SK-N-SH (cell line): Measurements from ENCODE around the gene MAU2. TPM values are rescaled to one million over a fixed set of nuclear protein-coding genes. Genes with fewer than 3 reads are reported as not detected.

Experiments used
- CTCF ChIA-PET: fragments of 300-600, 350-600 bp; formaldehyde crosslinking; extraction: SDS; loops from one replicate; lab custom pipeline; 2021; lab: Yijun Ruan, JAX
- POLR2A ChIA-PET: fragments of 350-600 bp; sonication (Branson Sonifier 250); formaldehyde crosslinking; extraction: SDS; loops from one replicate; lab custom pipeline; 2020; ENCODE audit warnings: antibody characterized with exemption, inconsistent platforms; lab: Yijun Ruan, JAX
- DNase-seq: peaks from one replicate; pipeline ENCODE4 v3.0.0; 2012
- H2AFZ ChIP-seq: fragments of 200-600 bp; sonication (generic); 2 replicates; pipeline ENCODE4 v1.8.1; 2016; ENCODE audit warnings: antibody characterized with exemption, mild to moderate bottlenecking, low read depth
- H3F3A ChIP-seq: fragments of 200-600 bp; sonication (generic); replicated peaks from 2 replicates; pipeline ENCODE3; 2016; ENCODE audit warnings: antibody characterized with exemption, mild to moderate bottlenecking; ENCODE audit not compliant: insufficient read depth
- H3K27ac ChIP-seq, 2 experiments: fragments of 200-500 bp in 1 of 2; fragments of 200-600 bp in 1 of 2; sonication (Bioruptor generic) in 1 of 2; sonication (generic), shearing (Covaris generic) in 1 of 2; 2 replicates each; pipeline versions ENCODE4 v1.5.1 to v1.6.1; 2014 to 2016; ENCODE audit warnings: low read depth in 2 of 2, inconsistent platforms in 1 of 2, low read length in 1 of 2, mild to moderate bottlenecking in 1 of 2, mixed read lengths in 1 of 2
- H3K27me3 ChIP-seq: fragments of 200-600 bp; sonication (generic), shearing (Covaris generic); 2 replicates; pipeline ENCODE4 v1.6.1; 2016; ENCODE audit warnings: mixed run types; ENCODE audit not compliant: insufficient read depth
- H3K36me3 ChIP-seq, 2 experiments: fragments of 200-500 bp in 1 of 2; fragments of 200-600 bp in 1 of 2; sonication (Bioruptor generic) in 1 of 2; sonication (generic) in 1 of 2; replicated peaks in 1 of 2; 2 replicates each; pipeline versions ENCODE3 to v1.5.1; 2014 to 2016; ENCODE audit warnings: low read length in 1 of 2, mild to moderate bottlenecking in 1 of 2; ENCODE audit not compliant: insufficient read depth in 2 of 2, control insufficient read depth in 1 of 2
- H3K4me1 ChIP-seq, 2 experiments: fragments of 200-500 bp in 1 of 2; fragments of 200-600 bp in 1 of 2; sonication (Bioruptor generic) in 1 of 2; sonication (generic), shearing (Covaris generic) in 1 of 2; 2 replicates each; pipeline versions ENCODE4 v1.5.1 to v1.6.1; 2014 to 2016; ENCODE audit warnings: low read depth in 1 of 2, low read length in 1 of 2, mixed run types in 1 of 2; ENCODE audit not compliant: insufficient read depth in 2 of 2, control insufficient read depth in 1 of 2
- H3K4me2 ChIP-seq: fragments of 200-600 bp; sonication (generic), shearing (Covaris generic); 2 replicates; pipeline ENCODE4 v1.6.1; 2017; ENCODE audit warnings: mixed run types
- H3K4me3 ChIP-seq, 2 experiments: fragments of 200-500 bp in 1 of 2; fragments of 200-600 bp in 1 of 2; sonication (Bioruptor generic) in 1 of 2; sonication (generic), shearing (Covaris generic) in 1 of 2; 2 replicates each; pipeline versions ENCODE4 v1.5.1 to v1.8.1; 2014 to 2016; ENCODE audit warnings: low read depth in 2 of 2, inconsistent platforms in 1 of 2, low read length in 1 of 2, mild to moderate bottlenecking in 1 of 2, mixed read lengths in 1 of 2, moderate library complexity in 1 of 2
- H3K79me2 ChIP-seq: fragments of 200-600 bp; sonication (generic); 2 replicates; pipeline ENCODE4 v1.8.1; 2017; ENCODE audit warnings: mild to moderate bottlenecking; ENCODE audit not compliant: insufficient read depth
- H3K9ac ChIP-seq: fragments of 200-600 bp; sonication (generic); 2 replicates; pipeline ENCODE4 v1.6.1; 2017; ENCODE audit warnings: mixed run types
- H3K9me2 ChIP-seq: fragments of 200-600 bp; sonication (generic); 2 replicates; pipeline ENCODE4 v1.6.1; 2017; ENCODE audit warnings: mixed run types
- H3K9me3 ChIP-seq: fragments of 200-600 bp; sonication (generic); 2 replicates; pipeline ENCODE4 v1.6.1; 2017; ENCODE audit warnings: mixed run types, mild to moderate bottlenecking, moderate library complexity
- H4K20me1 ChIP-seq: fragments of 200-600 bp; sonication (generic); 2 replicates; pipeline ENCODE4 v1.6.1; 2017; ENCODE audit warnings: mild to moderate bottlenecking, mixed run types; ENCODE audit not compliant: insufficient read depth
- ELF1 ChIP-seq: IDR thresholded peaks from 2 replicates; pipeline ENCODE4 v1.4.0; 2012
- EP300 ChIP-seq, 2 experiments: IDR thresholded peaks; 2 replicates each; pipeline versions ENCODE4 v1.4.0 to v1.6.1; 2012; ENCODE audit warnings: borderline replicate concordance in 1 of 2, low read depth in 1 of 2, low read length in 1 of 2
- EZH2phosphoT487 ChIP-seq: fragments of 200-600 bp; sonication (generic); IDR thresholded peaks from 2 replicates; pipeline ENCODE4 v1.6.1; 2017; ENCODE audit warnings: low read depth, mixed run types, mild to moderate bottlenecking, antibody characterized with exemption, moderate library complexity, borderline replicate concordance
- FOSL2 ChIP-seq: IDR thresholded peaks from 2 replicates; pipeline ENCODE4 v1.4.0; 2012; ENCODE audit warnings: low read depth, mild to moderate bottlenecking, moderate library complexity, borderline replicate concordance
- MAX ChIP-seq: IDR thresholded peaks from 2 replicates; pipeline ENCODE4 v1.4.0; 2012; ENCODE audit warnings: low read depth
- NFIC ChIP-seq: IDR thresholded peaks from 2 replicates; pipeline ENCODE4 v1.4.0; 2012; ENCODE audit warnings: borderline replicate concordance
- POLR2AphosphoS5 ChIP-seq: IDR thresholded peaks from 2 replicates; pipeline ENCODE4 v1.6.1; 2012; ENCODE audit warnings: low read depth, low read length
- RXRA ChIP-seq: IDR thresholded peaks from 2 replicates; pipeline ENCODE4 v1.4.0; 2012; ENCODE audit warnings: low read depth, mild to moderate bottlenecking, borderline replicate concordance
- SIN3A ChIP-seq: IDR thresholded peaks from 2 replicates; pipeline ENCODE4 v1.6.1; 2012; ENCODE audit warnings: low read depth, mild to moderate bottlenecking, low read length, moderate library complexity, borderline replicate concordance
- SMC3 ChIP-seq: IDR thresholded peaks from 2 replicates; pipeline ENCODE4 v1.6.1; 2012; ENCODE audit warnings: low read depth, low read length, improper control_type of control experiment
- TCF12 ChIP-seq: IDR thresholded peaks from 2 replicates; pipeline ENCODE4 v1.4.0; 2012
- USF2 ChIP-seq: fragments of 150-350 bp; IDR thresholded peaks from 2 replicates; pipeline ENCODE4 v1.6.1; 2017; ENCODE audit warnings: antibody characterized with exemption, low read length, low read depth, borderline replicate concordance
- YY1 ChIP-seq: IDR thresholded peaks from 2 replicates; pipeline ENCODE4 v1.4.0; 2012; ENCODE audit warnings: low read depth, mild to moderate bottlenecking
- WGBS: methylation state at CpG from one replicate; pipeline ENCODE4 v1.1.6; 2017; ENCODE audit warnings: low lambda C conversion rate; 5-methylcytosine and 5-hydroxymethylcytosine counted together
- polyA plus RNA-seq, 3 experiments: library from polyadenylated mRNA; depleted of rRNA; stranded (reverse); fragments of >200 nt; gene quantifications; 2 replicates each; pipeline ENCODE4 v1.2.3, GENCODE V29; 2012
- TF ChIP-seq, protein P1 (sequence below): IDR thresholded peaks from 2 replicates; pipeline ENCODE4 v1.4.0; 2012; ENCODE audit warnings: low read depth, borderline replicate concordance
- TF ChIP-seq, protein P2 (sequence below): fragments of 200-600 bp; sonication (generic); IDR thresholded peaks from 2 replicates; pipeline ENCODE4 v1.6.1; 2017; ENCODE audit warnings: antibody characterized with exemption, mild to moderate bottlenecking, moderate library complexity
- TF ChIP-seq, protein P3 (sequence below): fragments of 150-350 bp; IDR thresholded peaks from 2 replicates; pipeline ENCODE4 v1.6.1; 2016; ENCODE audit warnings: mild to moderate bottlenecking, low read depth, low read length

The MAU2 gene
- polyA plus RNA-seq, 1 of the 3 experiments (the other 2 are of a cell fraction), result 17.6 TPM

- Histone ChIP-seq H3K9me3 (no peaks in the 10 kb centered on the region), H3K4me1 (peaks cover 5 to 8% of the 10 kb centered on the region in 2 experiments; a peak in 1 of 4 replicates), H3K9ac (no peak overlapping the region), H3K4me2 (no peak overlapping the region), H3K36me3 (peaks cover 4 to 14% of the 10 kb centered on the region in 2 experiments), H3F3A (no peaks in the 10 kb centered on the region), H3K27me3 (no peaks in the 10 kb centered on the region), H4K20me1 (no peaks in the 10 kb centered on the region), H3K79me2 (peaks cover 49% of the 10 kb centered on the region), H3K4me3 (no peak overlapping the region), H2AFZ (no peak overlapping the region), H3K9me2 (no peaks in the 10 kb centered on the region), H3K27ac (no peak overlapping the region)
- ChIA-PET CTCF (interaction anchor here (1.0 to 1.3 kb wide), 2 partner anchors 27 to 168 kb away, joined by 4 to 5 read pairs; no protein-coding TSS in a partner anchor), POLR2A (no interaction called here)
- DNase-seq, result no peak
- no peak for TF ChIP-seq YY1
- no peak for TF ChIP-seq MAX
- TF ChIP-seq SIN3A, result no peak
- TF ChIP-seq, protein P1, sequence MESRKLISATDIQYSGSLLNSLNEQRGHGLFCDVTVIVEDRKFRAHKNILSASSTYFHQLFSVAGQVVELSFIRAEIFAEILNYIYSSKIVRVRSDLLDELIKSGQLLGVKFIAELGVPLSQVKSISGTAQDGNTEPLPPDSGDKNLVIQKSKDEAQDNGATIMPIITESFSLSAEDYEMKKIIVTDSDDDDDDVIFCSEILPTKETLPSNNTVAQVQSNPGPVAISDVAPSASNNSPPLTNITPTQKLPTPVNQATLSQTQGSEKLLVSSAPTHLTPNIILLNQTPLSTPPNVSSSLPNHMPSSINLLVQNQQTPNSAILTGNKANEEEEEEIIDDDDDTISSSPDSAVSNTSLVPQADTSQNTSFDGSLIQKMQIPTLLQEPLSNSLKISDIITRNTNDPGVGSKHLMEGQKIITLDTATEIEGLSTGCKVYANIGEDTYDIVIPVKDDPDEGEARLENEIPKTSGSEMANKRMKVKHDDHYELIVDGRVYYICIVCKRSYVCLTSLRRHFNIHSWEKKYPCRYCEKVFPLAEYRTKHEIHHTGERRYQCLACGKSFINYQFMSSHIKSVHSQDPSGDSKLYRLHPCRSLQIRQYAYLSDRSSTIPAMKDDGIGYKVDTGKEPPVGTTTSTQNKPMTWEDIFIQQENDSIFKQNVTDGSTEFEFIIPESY, result no peak
- no peak for TF ChIP-seq ELF1
- TF ChIP-seq, protein P2, sequence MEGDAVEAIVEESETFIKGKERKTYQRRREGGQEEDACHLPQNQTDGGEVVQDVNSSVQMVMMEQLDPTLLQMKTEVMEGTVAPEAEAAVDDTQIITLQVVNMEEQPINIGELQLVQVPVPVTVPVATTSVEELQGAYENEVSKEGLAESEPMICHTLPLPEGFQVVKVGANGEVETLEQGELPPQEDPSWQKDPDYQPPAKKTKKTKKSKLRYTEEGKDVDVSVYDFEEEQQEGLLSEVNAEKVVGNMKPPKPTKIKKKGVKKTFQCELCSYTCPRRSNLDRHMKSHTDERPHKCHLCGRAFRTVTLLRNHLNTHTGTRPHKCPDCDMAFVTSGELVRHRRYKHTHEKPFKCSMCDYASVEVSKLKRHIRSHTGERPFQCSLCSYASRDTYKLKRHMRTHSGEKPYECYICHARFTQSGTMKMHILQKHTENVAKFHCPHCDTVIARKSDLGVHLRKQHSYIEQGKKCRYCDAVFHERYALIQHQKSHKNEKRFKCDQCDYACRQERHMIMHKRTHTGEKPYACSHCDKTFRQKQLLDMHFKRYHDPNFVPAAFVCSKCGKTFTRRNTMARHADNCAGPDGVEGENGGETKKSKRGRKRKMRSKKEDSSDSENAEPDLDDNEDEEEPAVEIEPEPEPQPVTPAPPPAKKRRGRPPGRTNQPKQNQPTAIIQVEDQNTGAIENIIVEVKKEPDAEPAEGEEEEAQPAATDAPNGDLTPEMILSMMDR, result no peak
- TF ChIP-seq RXRA, result no peak
- no peak for TF ChIP-seq USF2
- no CpG with 5 or more reads among the region's 1 CpG for WGBS
These were observed 4.5 kb upstream of the MAU2 start for GRCh38 chr19:19316082-19316481.

GRCh38 chr19:19319732-19320360, 783 bp upstream of the MAU2 start:
- Histone ChIP-seq H4K20me1 (peaks cover 6% of the 10 kb centered on the region), H3K79me2 (peaks cover 81% of the 10 kb centered on the region), H3K9me3 (no peaks in the 10 kb centered on the region), H3K4me1 (peaks cover 10 to 11% of the 10 kb centered on the region in 2 experiments; a peak in 1 of 4 replicates), H3F3A (peaks cover 6% of the 10 kb centered on the region), H3K4me3 (peak overlapping the region; percentile 86 to 97), H3K4me2 (peak overlapping the region; percentile 92), H3K27ac (peak overlapping the region; percentile 90 to 95; a peak in 3 of 4 replicates), H3K36me3 (peaks cover 19 to 20% of the 10 kb centered on the region in 2 experiments), H3K27me3 (no peaks in the 10 kb centered on the region), H3K9me2 (no peaks in the 10 kb centered on the region), H2AFZ (peak overlapping the region; percentile 91), H3K9ac (peak overlapping the region; percentile 92)
- ChIA-PET POLR2A (no interaction called here), CTCF (no interaction called here)
- 16% methylated on average over 13 of the region's 32 CpGs for WGBS
- no peak for TF ChIP-seq EP300 (IDR thresholded peaks at IDR 0.05; ENCODE audit: borderline replicate concordance in 1 of 2, low read depth in 1 of 2, low read length in 1 of 2)
- no peak for TF ChIP-seq TCF12
- TF ChIP-seq NFIC, result no peak
- TF ChIP-seq POLR2AphosphoS5, result no peak
- no peak for TF ChIP-seq RXRA
- no peak for TF ChIP-seq MAX
- no peak for TF ChIP-seq SIN3A
- TF ChIP-seq ELF1, result no peak
- TF ChIP-seq EZH2phosphoT487, result no peak
- TF ChIP-seq, protein P2, result no peak
- TF ChIP-seq, protein P3, sequence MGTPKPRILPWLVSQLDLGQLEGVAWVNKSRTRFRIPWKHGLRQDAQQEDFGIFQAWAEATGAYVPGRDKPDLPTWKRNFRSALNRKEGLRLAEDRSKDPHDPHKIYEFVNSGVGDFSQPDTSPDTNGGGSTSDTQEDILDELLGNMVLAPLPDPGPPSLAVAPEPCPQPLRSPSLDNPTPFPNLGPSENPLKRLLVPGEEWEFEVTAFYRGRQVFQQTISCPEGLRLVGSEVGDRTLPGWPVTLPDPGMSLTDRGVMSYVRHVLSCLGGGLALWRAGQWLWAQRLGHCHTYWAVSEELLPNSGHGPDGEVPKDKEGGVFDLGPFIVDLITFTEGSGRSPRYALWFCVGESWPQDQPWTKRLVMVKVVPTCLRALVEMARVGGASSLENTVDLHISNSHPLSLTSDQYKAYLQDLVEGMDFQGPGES, result no peak
- no peak for TF ChIP-seq SMC3
- TF ChIP-seq FOSL2, result no peak
- DNase-seq, result peak; percentile 24
